Keratinocyte (primary cell): ENCODE data around the gene RNF38. TPM values are rescaled to one million over a fixed set of nuclear protein-coding genes. Genes with fewer than 3 reads are reported as not detected.
A peak's percentile ranks its signal among the peaks of the same experiment; 100 is the strongest.

Source experiments
- DNase-seq: peaks from one replicate; pipeline ENCODE4 v3.0.0-alpha.2; 2011; ENCODE audit warnings: low read depth, missing footprints, low spot score
- FAIRE-seq: peaks from 2 replicates; lab custom pipeline; 2011; peaks lifted over from hg19 to GRCh38; lab: Jason Lieb, UNC
- H2AFZ ChIP-seq: 2 replicates; pipeline ENCODE4 v1.6.0; 2012; ENCODE audit warnings: low read length, control low read depth, inconsistent platforms; ENCODE audit not compliant: control insufficient read depth
- H3K27ac ChIP-seq: 2 replicates; pipeline ENCODE4 v1.5.1; 2011; ENCODE audit warnings: low read length; ENCODE audit not compliant: control insufficient read depth, insufficient read depth
- H3K27me3 ChIP-seq: 3 replicates; pipeline ENCODE4 v1.6.0; 2011; ENCODE audit warnings: low read length; ENCODE audit not compliant: control insufficient read depth, insufficient read depth; ENCODE audit errors: extremely low read depth
- H3K36me3 ChIP-seq, 2 experiments: 2 replicates in 1 of 2; 3 replicates in 1 of 2; pipeline ENCODE4 v1.5.1; 2011; ENCODE audit warnings: low read length in 2 of 2, mild to moderate bottlenecking in 1 of 2; ENCODE audit not compliant: control insufficient read depth in 2 of 2, insufficient read depth in 2 of 2; ENCODE audit errors: extremely low read depth in 1 of 2
- H3K4me1 ChIP-seq: 3 replicates; pipeline ENCODE4 v1.5.1; 2011; ENCODE audit warnings: low read length; ENCODE audit not compliant: control insufficient read depth, insufficient read depth; ENCODE audit errors: extremely low read depth
- H3K4me2 ChIP-seq: 3 replicates; pipeline ENCODE4 v1.6.0; 2011; ENCODE audit warnings: low read depth, low read length; ENCODE audit not compliant: control insufficient read depth, insufficient read depth; ENCODE audit errors: extremely low read depth
- H3K4me3 ChIP-seq, 3 experiments: fragments of 200-600 bp in 1 of 3; sonication (generic) in 1 of 3; 2 replicates in 2 of 3; 3 replicates in 1 of 3; pipeline ENCODE4 v1.5.1; 2011 to 2016; ENCODE audit warnings: low read length in 3 of 3, mild to moderate bottlenecking in 3 of 3, control low read depth in 2 of 3, inconsistent platforms in 1 of 3, low read depth in 1 of 3, mixed read lengths in 1 of 3, mixed run types in 1 of 3, moderate library complexity in 1 of 3; ENCODE audit not compliant: control insufficient read depth in 2 of 3, insufficient read depth in 2 of 3; ENCODE audit errors: extremely low read depth in 1 of 3
- H3K79me2 ChIP-seq: 2 replicates; pipeline ENCODE4 v1.6.0; 2012; ENCODE audit warnings: low read length; ENCODE audit not compliant: control insufficient read depth, insufficient read depth
- H3K9ac ChIP-seq: 3 replicates; pipeline ENCODE4 v1.6.0; 2011; ENCODE audit warnings: low read length; ENCODE audit not compliant: control insufficient read depth, insufficient read depth; ENCODE audit errors: extremely low read depth
- H3K9me1 ChIP-seq: 3 replicates; pipeline ENCODE4 v1.6.0; 2011; ENCODE audit warnings: low read length; ENCODE audit not compliant: control insufficient read depth, insufficient read depth; ENCODE audit errors: extremely low read depth
- H3K9me3 ChIP-seq: 2 replicates; pipeline ENCODE4 v1.5.1; 2012; ENCODE audit warnings: low read depth, low read length; ENCODE audit not compliant: control insufficient read depth
- H4K20me1 ChIP-seq: 3 replicates; pipeline ENCODE4 v1.6.0; 2011; ENCODE audit warnings: low read length; ENCODE audit not compliant: control insufficient read depth, insufficient read depth; ENCODE audit errors: extremely low read depth
- CTCF ChIP-seq, 3 experiments: IDR thresholded peaks in 1 of 3; conservative IDR thresholded peaks in 1 of 3; optimal IDR thresholded peaks in 1 of 3; 2 replicates in 2 of 3; 3 replicates in 1 of 3; pipeline versions ENCODE3 to v1.5.1; 2011; ENCODE audit warnings: low read length in 3 of 3, mild to moderate bottlenecking in 3 of 3, moderate library complexity in 2 of 3, control low read depth in 1 of 3, inconsistent platforms in 1 of 3; ENCODE audit not compliant: insufficient read depth in 2 of 3; ENCODE audit errors: extremely low read depth in 1 of 3
- EZH2 ChIP-seq: IDR thresholded peaks from one replicate; pipeline ENCODE4 v1.6.1; 2012; ENCODE audit warnings: inconsistent platforms, mild to moderate bottlenecking, low read length, moderate library complexity
- dilution Hi-C: fragments of 300-500 bp; cut with MboI; formaldehyde crosslinking; loops from one replicate; pipeline ENCODE4 v1.7.0; 2020; ENCODE audit warnings: low sequenced_read_pairs; ENCODE audit not compliant: extremely low pct_ligation_motif_present
- polyA plus RNA-seq, 5 experiments: library from polyadenylated mRNA; depleted of rRNA in 3 of 5; stranded (reverse) in 3 of 5; stranded (forward) in 1 of 5; unstranded in 1 of 5; fragments of >200 nt; gene quantifications; 1 replicate in 1 of 5; 2 replicates in 3 of 5; 3 replicates in 1 of 5; pipeline versions ENCODE4 v1.2.1 to v1.2.3, GENCODE V29; 2011 to 2012; ENCODE audit warnings: missing spikeins in 2 of 5, low read depth in 1 of 5, low replicate concordance in 1 of 5

Gene RNF38
- polyA plus RNA-seq, 1 donor (not counting 4 experiments of a cell fraction or from before 2014, with no cell fraction given), result 12.5 TPM

- DNase-seq (peak; percentile 95), FAIRE-seq (peak; percentile 98)
- Histone ChIP-seq H3K27me3 (no peaks in the 10 kb centered on the region), H3K9me1 (no peaks in the 10 kb centered on the region), H3K36me3 (no peaks in the 10 kb centered on the region), H3K4me2 (peak overlapping the region; percentile 7), H3K4me3 (no peak overlapping the region), H4K20me1 (no peaks in the 10 kb centered on the region), H3K79me2 (no peaks in the 10 kb centered on the region), H2AFZ (no peak overlapping the region), H3K9me3 (no peaks in the 10 kb centered on the region), H3K9ac (peak overlapping the region; percentile 15), H3K27ac (peak overlapping the region; percentile 68), H3K4me1 (peaks cover 42% of the 10 kb centered on the region)
- TF ChIP-seq EZH2 (no peak), CTCF (optimal IDR thresholded peaks at IDR 0.05 in 1 of 3, IDR thresholded peaks at IDR 0.05 in 1 of 3, conservative IDR thresholded peaks at IDR 0.05 in 1 of 3; ENCODE audit: extremely low read depth in 1 of 3, insufficient read depth in 2 of 3, low read length in 3 of 3) (no peak)
- dilution Hi-C loops, result no loop called here
Observed at GRCh38 chr9:36317766-36318165, 82.3 kb downstream of the RNF38 start.

GRCh38 chr9:36316611-36317317 is 83.3 kb downstream of the RNF38 start:
- dilution Hi-C loops, result no loop called here

More at GRCh38 chr9:36316611-36317317, 83.3 kb downstream of the RNF38 start:
- H3K9me3 ChIP-seq, result no peaks in the 10 kb centered on the region
- H3K36me3 ChIP-seq, result no peaks in the 10 kb centered on the region
- DNase-seq (no peak), FAIRE-seq (no peak)
- H3K4me3 ChIP-seq, result no peak overlapping the region
- H3K9ac ChIP-seq, result no peak overlapping the region
- H3K27ac ChIP-seq, result no peak overlapping the region
- no peaks in the 10 kb centered on the region for H3K9me1 ChIP-seq
- no peaks in the 10 kb centered on the region for H3K79me2 ChIP-seq
- no peak overlapping the region for H3K4me2 ChIP-seq
- H2AFZ ChIP-seq, result no peak overlapping the region
- H4K20me1 ChIP-seq, result no peaks in the 10 kb centered on the region
- TF ChIP-seq CTCF (optimal IDR thresholded peaks at IDR 0.05 in 1 of 3, IDR thresholded peaks at IDR 0.05 in 1 of 3, conservative IDR thresholded peaks at IDR 0.05 in 1 of 3; ENCODE audit: extremely low read depth in 1 of 3, insufficient read depth in 2 of 3, low read length in 3 of 3), result no peak
- TF ChIP-seq EZH2, result no peak
- H3K4me1 ChIP-seq, result peaks cover 42% of the 10 kb centered on the region
- no peaks in the 10 kb centered on the region for H3K27me3 ChIP-seq
